Stimulated activated CD4-positive, alpha-beta T cell treated with anti-CD3 and anti-CD28 coated beads, TNF-alpha, amount 100 ng/mL, for 24 hours (primary cell): ENCODE data around the gene FUT7.
"Not testable (repeated sequence)": the region's sequence is repeated elsewhere in the genome, so short reads cannot be mapped to it uniquely, and the experiment has no call there.

Experiments
- DNase-seq, 3 experiments: peaks; one replicate each; pipeline ENCODE4 v3.0.0-alpha.2; 2020; ENCODE audit warnings: low read depth in 3 of 3

Gene FUT7

DNA sequence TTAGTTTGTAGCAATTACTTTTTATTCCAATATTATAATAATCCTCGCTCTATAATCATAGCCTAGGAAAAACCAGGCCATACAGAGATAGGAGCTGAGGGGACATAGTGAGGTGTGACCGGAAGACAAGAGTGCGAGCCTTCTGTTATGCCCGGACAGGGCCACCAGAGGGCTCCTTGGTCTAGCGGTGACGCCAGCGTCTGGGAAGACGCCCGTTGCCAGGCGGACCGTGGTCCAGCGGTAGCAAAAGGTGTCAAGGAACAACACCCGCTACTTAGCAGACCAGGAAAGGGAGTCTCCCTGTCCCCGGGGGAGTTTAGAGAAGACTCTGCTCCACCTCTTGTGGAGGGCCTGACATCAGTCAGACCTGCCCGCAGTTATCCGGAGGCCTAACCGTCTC, 27.6 kb downstream of the FUT7 start:
- not testable (repeated sequence) for DNase-seq

DNA sequence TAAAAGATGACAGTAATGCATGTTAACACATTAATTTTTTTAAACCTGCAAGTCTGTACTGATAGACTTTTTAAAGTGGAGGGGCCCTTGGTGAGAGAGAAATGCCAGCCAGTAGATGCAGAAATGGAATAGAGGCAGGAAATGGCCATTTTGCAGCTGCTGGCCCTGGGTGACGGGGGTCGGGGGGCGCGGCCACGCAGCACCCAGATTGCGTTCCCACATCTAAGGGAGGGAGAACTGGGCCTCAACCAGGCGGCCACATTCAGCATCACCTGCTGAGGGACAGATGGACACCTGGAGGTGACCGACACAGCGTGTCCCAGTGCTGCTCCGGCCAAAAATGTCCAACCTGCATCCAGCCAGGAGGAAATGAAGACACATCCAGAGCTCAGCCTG, 29.2 kb downstream of the FUT7 start:
- no peak for DNase-seq

DNA sequence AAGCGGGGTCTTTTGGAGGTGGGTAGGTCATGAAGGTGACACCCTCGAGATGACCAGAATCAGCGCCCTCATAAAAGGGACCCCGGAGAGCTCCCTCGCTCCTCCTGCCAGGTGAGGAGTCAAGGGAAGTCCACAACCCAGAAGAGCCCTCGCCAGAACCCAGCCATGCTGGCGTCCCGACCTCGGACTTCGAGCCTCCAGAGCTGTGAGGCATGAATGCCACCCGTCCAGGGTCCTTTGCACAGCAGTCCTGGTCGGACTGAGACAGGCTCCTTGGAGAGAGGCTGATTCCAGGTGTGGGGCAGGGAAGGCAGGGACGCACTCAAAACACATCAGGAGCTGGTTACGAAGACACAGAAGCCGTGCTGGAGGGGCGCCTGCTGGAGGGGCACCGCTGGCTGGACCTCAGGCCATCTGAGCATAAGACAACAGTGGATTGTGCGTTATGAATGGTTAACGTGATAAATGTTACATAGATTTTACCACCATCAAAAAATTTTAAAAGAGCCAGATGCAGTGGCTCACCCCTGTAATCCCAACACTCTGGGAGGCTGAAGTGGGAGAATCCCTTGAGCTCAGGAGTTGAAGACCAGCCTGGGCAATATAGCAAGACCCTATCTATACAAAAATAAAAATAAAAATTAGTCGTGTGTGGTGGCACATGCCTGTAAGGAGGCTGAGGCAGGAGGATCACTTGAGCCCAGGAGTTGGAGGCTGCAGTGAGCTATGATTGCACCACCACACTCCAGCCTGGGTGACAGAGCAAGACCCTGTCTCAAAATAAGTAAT, 29.8 kb downstream of the FUT7 start:
- no peak for DNase-seq

DNA sequence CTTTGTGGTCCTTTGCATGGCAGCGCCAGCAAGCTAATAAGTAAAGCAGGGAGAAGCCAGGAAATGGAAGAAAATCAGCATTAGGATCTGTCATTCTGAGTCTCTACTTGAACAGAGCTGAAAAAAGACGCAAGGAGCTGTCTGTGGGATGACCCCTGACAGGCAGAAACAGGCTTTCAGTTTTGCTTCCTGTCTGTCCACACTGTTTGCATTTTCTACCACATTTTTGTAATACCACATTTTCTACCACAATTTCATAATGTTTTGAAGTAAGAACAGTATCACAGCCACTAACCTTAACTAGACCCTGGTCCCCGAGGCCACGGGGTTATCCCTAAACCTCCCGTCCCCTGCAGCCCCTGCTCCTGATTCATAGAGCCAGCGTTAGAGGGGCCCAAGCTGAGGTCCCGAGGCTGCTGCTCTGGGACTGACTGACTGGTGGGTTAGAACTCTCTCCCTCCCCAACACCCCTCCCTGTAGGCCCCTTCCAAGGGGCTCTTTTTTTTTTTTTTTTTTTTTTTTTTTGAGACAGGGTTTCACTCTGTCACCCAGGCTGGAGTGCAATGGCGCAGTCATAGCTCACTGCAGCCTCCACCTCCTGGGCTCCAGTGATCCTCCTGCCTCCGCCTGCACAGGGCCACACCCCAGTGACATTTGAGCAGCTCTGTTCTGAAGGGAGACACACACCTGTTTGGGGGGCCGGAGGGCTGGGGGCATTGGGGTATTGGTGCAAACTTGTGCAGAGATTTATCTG, 31.5 kb downstream of the FUT7 start:
- no peak for DNase-seq

DNA sequence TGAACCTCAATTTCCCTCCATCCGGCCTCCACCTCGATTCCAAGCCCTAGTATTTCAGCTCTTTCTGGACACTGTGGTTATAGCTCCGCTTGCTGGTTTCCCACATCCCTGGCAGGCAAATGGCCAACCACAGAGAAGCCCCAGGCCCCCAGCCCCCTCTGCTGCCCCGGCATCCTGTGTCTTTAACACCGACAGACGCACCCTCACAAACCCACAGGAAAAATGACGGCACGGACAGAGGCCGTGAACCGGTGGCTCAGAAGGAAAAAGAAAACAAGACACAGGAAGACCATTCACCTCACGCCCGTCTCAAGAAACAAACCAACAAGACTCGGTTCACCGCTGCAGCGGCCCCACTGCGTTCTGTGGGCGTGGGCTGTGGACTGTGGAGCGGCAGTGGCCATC, 34.1 kb downstream of the FUT7 start:
- DNase-seq, result no peak

DNA sequence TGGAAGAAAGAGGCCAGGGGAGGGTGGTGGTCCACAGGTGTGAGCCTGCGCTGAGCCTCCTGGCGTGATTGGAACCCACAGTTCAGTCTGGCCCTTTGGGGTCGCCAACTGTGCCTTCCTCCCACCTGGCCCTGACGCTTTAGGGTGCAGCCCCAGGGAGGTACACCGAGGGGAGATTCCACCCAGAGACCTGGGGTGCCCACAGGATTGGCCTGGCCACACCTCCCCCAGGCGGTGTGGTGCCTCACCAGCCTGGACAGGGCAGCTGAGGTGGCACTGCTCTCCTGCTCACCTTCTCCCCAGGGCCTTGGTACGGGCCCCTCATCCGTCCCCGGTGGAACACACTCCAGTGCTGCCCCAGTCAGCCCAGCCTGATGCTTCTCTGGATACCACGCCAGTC, 34.5 kb downstream of the FUT7 start:
- no peak for DNase-seq

DNA sequence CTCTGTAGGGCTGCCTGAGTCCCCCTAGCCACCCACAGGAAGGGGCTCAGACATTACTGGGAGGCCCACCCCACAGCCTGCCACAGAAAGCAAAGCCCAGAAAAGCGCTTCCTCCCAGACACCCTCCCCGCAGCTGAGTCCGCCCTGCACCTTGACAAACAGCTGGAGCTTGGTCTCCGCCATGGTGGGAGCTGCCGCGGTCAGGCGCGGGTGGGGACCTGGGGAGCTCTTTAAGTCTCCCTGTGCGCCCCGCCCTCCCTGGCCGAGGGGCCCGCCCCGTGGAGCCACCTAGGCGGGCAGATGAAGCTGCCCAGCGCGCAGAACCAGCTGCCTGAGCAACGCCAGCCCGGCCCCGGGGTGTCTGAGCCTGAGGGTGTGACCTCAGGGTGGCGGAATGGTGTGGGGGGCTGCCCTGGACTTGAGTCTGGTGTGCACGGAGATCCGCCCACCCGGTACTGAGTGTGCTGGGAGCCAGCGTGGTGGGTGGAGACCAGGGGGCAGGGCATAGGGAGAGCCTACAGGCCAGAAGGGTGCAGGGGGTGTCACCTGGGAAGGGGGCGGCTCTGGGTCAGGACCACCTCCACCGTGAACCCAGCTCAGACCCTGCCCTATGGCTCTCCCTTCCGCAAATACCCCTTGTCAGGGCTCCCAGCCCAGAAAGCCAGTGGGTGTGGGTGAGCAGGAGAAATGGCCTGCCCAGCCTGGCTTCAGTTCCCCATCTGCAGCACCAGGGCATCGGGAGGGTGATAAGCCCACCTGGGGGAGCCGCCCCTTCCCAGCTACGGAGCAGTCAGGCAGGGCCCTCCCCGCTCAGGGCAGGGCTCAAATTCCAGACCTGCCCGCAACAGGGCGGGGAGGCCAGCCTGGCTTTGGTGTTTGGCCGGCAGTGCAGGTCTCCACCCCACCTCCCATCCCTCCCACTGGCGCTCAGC, 35.3 kb downstream of the FUT7 start, which contains the start of gene CLIC3:
Gene CLIC3 (minus strand): TSS at position 208 of the 932 bp plus-strand sequence. CDS start 25 bp downstream, at position 183.
- no peak for DNase-seq

DNA sequence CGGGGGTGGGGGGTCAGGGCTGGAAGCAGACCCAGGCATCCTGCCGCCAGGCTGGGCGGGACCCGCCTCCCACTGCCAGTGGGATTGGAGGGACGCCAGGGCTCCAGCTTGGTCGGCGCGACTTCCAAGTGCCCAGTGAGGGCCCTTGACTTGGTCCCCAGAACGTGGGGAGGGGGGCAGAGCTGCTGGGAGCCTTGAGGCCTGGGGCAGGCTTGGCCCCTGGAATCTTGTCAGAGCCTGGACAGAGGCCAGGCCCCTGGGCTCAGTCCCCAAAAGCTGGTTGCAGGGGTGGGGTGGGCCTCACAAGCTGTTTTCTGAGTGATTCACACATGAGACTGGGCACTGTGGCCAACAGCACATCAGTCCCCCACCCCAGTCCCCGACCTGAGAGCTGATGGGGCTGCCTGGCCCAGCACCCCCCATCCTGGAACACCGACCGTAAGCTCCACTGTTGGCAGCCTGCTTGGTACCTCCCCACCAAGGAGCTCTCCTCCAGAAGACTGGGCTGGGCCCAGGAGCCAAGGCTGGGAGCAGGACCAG, 36.0 kb downstream of the FUT7 start:
- DNase-seq, result no peak

DNA sequence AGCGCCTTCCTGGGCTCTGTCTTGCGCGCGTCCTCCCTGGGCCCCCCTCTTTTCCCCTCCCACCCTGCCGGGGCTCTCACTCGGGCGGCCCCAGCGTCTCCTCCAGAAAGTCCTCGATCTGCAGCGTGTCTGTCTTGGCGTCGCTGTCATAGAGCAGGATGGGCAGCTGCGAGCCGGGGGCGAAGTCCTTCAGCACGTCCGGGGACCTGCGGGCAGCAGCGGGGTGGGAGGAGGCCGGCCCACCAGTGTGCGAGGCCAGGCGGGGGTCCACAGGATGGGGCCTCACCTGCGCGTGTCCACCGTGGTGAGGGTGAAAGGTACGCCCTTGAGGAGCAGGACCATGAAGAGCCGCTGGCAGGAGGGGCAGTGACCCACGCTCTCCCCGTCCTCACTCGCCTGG, 36.5 kb downstream of the FUT7 start:
- DNase-seq, result no peak

DNA sequence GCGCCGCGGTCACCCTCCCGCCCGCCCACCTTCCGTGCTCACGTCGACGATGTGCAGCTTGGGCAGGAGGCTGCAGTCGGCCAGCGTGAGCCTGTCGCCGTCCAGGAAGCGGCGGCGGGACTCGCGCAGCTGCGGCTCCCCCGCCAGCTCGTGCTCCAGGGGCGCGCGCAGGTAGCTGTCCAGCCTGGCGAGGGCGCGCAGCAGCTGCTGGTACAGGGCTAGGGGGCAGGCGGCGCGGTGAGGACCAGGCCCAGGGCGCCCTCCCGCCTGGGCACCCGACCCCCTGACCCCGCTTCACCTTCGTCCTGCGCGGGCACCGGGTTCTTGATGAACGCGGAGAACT, 37.0 kb downstream of the FUT7 start:
- DNase-seq, result no peak

DNA sequence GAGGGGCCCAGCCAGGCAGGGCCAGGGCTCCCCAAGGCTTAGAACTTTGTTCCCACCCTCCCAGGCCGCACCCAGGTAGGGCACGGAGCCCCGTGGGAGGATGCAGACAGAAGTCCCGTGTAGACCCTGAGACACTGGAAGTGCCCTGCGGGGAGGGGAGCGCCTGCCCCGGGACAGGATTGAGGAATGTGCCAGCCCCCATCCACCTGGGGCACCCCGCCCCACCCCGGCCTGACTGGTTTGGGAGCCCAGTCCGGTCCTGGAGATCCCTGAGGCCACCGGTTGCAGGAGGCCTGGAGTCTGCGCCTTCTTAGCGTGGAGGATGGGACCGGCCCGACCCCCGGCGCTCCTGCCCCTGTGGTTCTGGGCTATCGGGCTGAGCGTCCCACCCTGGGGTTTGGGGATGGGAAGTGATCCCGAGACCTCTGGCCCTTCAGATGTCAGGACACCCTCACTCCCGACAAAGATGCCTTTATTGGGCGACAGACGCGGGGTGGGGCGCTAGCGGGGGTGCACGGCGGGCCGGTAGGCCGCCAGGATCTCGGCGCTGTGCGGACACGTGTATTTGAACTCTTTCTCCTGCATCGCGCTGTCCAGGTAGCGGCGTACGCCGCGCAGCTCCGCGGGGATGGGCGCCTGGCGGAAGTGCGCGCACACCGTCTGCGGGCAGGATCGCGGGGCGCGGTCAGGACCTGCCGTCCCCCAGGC, 37.6 kb downstream of the FUT7 start:
- DNase-seq, result no peak

DNA sequence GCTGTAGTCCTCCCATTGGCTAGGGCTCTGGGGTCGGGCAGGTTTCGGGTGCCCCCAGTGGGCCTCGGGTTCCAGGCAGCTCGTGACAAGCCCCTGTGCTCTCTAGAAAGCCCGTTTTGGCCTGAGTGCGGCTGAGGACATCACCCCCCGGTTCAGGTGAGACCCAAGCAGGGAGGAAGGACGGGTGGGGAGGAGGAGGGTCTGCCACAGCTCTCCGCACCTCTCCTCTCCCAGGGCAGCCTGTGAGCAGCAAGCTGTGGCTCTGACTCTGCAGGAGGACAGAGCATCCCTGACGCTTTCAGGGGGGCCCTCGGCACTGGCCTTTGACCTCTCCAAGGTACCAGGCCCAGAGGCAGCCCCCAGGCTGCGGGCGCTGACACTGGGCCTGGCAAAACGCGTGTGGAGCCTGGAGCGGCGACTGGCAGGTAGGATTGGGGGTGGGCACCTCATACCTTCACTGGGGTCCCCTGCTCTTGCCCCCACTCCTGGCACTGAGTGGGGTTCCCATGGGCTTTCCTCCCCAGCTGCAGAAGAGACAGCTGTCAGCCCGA, 39.0 kb downstream of the FUT7 start:
- DNase-seq, result no peak

DNA sequence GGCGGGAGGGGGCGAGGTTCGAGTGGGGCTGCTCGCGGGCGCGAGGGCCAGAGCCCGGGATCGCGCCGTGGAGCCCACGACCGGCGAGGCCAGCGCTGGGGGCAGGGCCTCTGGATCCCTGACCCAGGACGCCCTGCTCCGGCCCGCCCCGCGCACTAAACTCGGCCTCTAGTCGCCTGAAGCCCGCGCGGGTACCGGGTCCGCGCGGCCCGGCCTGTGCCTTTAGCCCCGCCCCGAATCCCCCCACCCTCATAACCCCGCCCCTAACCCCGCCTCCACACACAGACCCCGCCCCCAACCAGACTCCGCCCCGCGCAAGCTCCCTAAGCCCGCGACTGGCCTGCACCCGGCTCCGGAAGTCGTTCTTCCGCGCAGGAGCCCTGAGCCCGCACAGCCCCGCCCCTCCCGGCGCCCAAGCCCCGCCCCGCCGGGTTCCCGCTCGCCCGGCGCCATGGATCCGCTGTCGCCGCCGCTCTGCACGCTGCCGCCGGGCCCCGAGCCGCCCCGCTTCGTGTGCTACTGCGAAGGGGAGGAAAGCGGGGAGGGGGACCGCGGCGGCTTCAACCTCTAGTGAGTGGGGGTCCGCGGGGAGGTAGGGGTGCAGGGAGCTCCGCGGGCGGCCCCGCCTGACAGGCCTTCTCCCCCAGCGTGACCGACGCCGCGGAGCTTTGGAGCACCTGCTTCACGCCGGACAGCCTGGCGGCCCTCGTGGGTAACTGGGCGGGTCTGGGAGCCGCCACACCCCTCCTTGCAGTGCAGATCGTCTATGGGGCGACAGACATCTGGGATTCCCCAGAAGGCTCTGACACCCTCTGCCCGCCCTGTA, 39.7 kb downstream of the FUT7 start, which contains the start of gene PAXX:
Gene PAXX (plus strand): TSS at position 430 of the 826 bp plus-strand sequence. CDS start 22 bp downstream, at position 452.
- DNase-seq, result peak; percentile 86 to 95 (median 89)

DNA sequence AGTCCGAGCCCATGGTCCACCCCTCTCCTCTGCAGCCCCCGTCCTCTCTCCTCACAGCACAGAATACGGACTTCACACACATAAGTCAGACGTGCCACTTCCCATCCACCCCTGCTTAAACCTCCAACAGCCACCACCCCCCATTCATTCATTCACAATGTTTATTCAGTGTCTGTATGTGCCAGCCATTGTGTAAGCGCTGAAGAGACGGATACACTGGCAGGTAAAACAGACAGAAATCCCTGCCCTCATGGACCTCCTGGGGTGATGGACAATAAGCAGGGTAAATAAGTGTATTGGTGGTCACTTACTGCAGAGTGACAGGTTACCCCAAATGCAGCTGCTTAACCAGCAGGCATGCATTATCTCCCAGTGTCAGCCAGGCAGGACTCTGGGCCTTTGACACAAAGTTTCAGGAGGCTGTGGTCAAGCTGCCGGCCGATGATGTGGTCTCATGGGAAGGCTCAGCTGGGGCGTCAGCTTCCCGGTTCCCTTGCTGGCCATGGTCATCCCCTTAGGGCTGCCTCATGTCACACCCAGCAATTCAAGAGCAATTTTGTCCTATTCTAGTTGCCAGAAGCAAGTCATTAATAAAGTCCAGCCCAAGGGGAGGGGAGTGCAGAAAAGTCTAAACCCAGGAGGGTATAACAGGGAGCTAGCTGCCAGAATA, 41.5 kb downstream of the FUT7 start:
- DNase-seq, result no peak

DNA sequence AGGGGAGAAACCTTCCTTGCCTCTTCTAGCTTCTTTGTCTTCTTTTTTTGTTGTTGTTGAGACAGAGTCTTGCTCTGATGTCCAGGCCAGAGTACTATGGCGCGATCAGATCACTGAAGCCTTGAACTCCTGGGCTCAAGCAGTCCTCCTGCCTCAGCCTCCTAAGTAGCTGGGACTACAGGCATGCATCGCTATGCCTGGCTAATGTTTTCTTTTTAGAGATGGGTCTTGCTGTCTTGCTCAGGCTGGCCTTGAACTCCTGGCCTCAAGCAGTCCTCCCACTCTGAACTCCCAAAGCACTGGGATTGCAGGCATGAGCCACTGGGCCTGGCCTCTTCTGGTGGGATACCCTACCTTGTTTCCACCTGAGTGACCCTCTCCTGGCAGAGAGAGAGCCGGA, 43.0 kb downstream of the FUT7 start:
- DNase-seq, result no peak

DNA sequence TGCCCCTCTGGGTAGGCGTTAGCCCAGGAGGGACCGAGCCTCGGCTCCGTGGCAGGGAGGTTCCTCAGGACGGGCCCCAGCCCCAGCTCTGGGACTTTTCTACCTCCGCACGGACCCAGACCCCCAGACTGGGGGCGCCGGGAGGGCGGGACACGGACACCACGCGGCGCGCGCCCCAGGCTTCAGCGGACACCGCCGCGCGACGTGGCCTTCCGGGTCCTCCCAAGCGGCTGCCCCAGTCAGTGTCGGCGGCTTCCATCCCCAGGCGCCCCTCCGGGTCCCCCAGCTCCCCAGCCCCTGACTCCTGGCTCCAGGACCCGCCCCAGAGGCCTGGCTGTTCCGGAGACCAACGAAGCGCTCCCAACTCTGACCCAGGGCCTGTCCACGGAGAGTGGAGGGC, 46.0 kb downstream of the FUT7 start:
- no peak for DNase-seq

DNA sequence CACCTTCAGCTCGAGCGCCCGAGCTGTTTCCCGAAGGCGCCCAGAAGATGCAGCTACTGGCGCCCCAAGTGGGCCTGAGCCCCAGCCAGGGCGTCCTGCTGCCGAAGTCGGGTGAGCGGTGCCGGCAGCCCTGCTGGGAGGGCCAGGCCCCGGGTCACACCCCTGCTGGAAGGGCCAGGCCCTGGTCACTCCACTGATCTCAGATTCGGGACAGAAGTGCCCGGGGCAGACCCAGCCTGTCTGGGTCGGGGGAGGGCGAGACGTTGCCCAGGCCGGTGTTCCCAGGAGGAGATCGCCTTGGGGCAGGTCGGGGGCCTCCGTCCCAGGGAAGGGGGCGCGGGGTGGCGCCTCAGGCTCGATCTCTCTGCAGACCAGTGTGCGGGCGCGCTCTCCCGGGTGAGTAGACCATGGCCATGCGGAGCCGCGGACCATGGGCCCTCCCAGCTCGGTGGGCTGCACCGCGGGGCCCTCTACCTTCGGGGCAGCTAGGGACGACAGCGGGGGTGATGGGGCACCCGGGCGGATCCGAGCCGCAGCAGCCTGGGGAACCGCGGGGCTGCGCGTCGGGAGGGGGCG, 46.8 kb downstream of the FUT7 start:
- DNase-seq, result no peak

DNA sequence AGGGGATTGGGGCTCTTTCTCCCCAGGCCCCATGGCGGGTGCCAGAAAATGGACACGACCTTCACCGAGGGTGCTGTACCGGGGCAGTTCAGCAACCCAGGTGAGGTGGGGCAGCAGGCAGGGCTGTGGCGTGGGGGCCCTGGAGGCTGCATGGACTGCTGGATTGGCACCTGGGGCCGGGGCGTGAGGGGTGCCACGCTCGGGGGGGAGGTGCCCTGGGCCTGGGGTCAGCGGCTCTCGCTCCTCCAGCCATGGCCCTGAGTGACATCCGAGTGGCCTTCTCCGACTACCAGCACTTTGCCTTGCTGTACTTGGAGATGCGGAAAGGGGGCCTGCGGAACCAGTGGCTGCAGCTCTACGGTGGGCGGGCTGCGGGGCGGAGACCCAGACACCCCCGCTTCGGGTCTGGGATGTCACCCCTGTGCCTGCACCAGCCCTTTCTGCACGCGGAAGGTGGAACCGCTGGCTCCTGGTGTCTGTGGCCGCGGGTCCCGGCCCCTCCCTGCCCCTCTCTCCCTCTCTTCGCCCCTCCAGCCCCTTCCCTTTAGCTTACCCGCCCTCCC, 47.3 kb downstream of the FUT7 start:
- DNase-seq, result no peak
